Neural crest cell (in vitro differentiated cells): ENCODE results near the gene AVEN. TPM values are rescaled to one million over a fixed set of nuclear protein-coding genes. Genes with fewer than 3 reads are reported as not detected.
"Not testable (repeated sequence)": the region's sequence is repeated elsewhere in the genome, so short reads cannot be mapped to it uniquely, and the experiment has no call there.

ENCODE experiments used
- DNase-seq: peaks from one replicate; pipeline ENCODE4 v3.0.0; 2021; ENCODE audit warnings: low read depth, mixed read lengths, low spot score
- H3K27ac Mint-ChIP-seq: one replicate; pipeline ENCODE4 v1.8.0; 2021; ENCODE audit warnings: mild to moderate bottlenecking, mixed read lengths; ENCODE audit not compliant: unreplicated experiment
- H3K27me3 Mint-ChIP-seq: 2 replicates; pipeline ENCODE4 v1.8.0; 2021; ENCODE audit warnings: low read depth, mild to moderate bottlenecking, mixed read lengths
- H3K36me3 Mint-ChIP-seq: 2 replicates; pipeline ENCODE4 v1.8.0; 2021; ENCODE audit warnings: low read depth, mild to moderate bottlenecking, mixed read lengths
- H3K4me1 Mint-ChIP-seq: 2 replicates; pipeline ENCODE4 v1.8.0; 2021; ENCODE audit warnings: mixed read lengths
- H3K4me3 Mint-ChIP-seq: one replicate; pipeline ENCODE4 v1.8.0; 2021; ENCODE audit warnings: mild to moderate bottlenecking, mixed read lengths
- H3K9me3 Mint-ChIP-seq: 2 replicates; pipeline ENCODE4 v1.8.0; 2021; ENCODE audit warnings: mixed read lengths
- CTCF ChIP-seq: fragments of 200-600 bp; sonication (generic); conservative IDR thresholded peaks from 2 replicates; pipeline ENCODE4 v1.5.0; 2021; ENCODE audit warnings: antibody characterized with exemption, mild to moderate bottlenecking
- total RNA-seq: library from RNA; stranded (reverse); gene quantifications from 2 replicates; pipeline ENCODE4 v1.2.1, GENCODE V29; 2021

The AVEN gene
- total RNA-seq, 1 donor from 2014 or later = 15.0 TPM

- no peak for TF ChIP-seq CTCF
- DNase-seq = no peak
- H3K9me3 Mint-ChIP-seq = peaks cover 9% of the 10 kb centered on the region
- H3K4me1 Mint-ChIP-seq = peaks cover 18% of the 10 kb centered on the region
- no peaks in the 10 kb centered on the region for H3K27me3 Mint-ChIP-seq
- H3K36me3 Mint-ChIP-seq = peaks cover 4% of the 10 kb centered on the region
- H3K27ac Mint-ChIP-seq = no peak overlapping the region
- no peak overlapping the region for H3K4me3 Mint-ChIP-seq
These were observed 27.5 kb downstream of the AVEN start for GRCh38 chr15:34011481-34011880.

- H3K36me3 Mint-ChIP-seq = peaks cover 4% of the 10 kb centered on the region
- no peak for TF ChIP-seq CTCF
- no peak overlapping the region for H3K27ac Mint-ChIP-seq
- peaks cover 9% of the 10 kb centered on the region for H3K9me3 Mint-ChIP-seq
- DNase-seq = no peak
- peaks cover 18% of the 10 kb centered on the region for H3K4me1 Mint-ChIP-seq
- H3K4me3 Mint-ChIP-seq = no peak overlapping the region
- H3K27me3 Mint-ChIP-seq = no peaks in the 10 kb centered on the region
These were observed 28.1 kb downstream of the AVEN start for GRCh38 chr15:34010921-34011320.

- Mint-ChIP-seq H3K4me3 (no peak overlapping the region), H3K27ac (no peak overlapping the region), H3K36me3 (peaks cover 2% of the 10 kb centered on the region), H3K27me3 (no peaks in the 10 kb centered on the region), H3K9me3 (peaks cover 2% of the 10 kb centered on the region), H3K4me1 (peaks cover 9% of the 10 kb centered on the region)
- TF ChIP-seq CTCF = no peak
- DNase-seq = no peak
These were observed 29.3 kb downstream of the AVEN start for GRCh38 chr15:34009656-34010055.

GRCh38 chr15:34006381-34006780 lies 32.6 kb downstream of the AVEN start:
- Mint-ChIP-seq H3K4me1 (no peaks in the 10 kb centered on the region), H3K4me3 (no peak overlapping the region), H3K27me3 (no peaks in the 10 kb centered on the region), H3K27ac (no peak overlapping the region), H3K36me3 (no peaks in the 10 kb centered on the region), H3K9me3 (no peaks in the 10 kb centered on the region)
- DNase-seq = no peak
- no peak for TF ChIP-seq CTCF

GRCh38 chr15:34001536-34001935 lies 37.5 kb downstream of the AVEN start:
- no peaks in the 10 kb centered on the region for H3K4me1 Mint-ChIP-seq
- no peaks in the 10 kb centered on the region for H3K36me3 Mint-ChIP-seq
- no peaks in the 10 kb centered on the region for H3K9me3 Mint-ChIP-seq
- no peaks in the 10 kb centered on the region for H3K27me3 Mint-ChIP-seq
- no peak for TF ChIP-seq CTCF
- no peak for DNase-seq
- no peak overlapping the region for H3K4me3 Mint-ChIP-seq
- H3K27ac Mint-ChIP-seq = no peak overlapping the region

GRCh38 chr15:33995666-33996065 lies 43.3 kb downstream of the AVEN start:
- H3K9me3 Mint-ChIP-seq, H3K4me1 Mint-ChIP-seq, H3K4me3 Mint-ChIP-seq, H3K36me3 Mint-ChIP-seq, DNase-seq, H3K27ac Mint-ChIP-seq, H3K27me3 Mint-ChIP-seq: not testable (repeated sequence)
